MCF 10A (cell line): Measurements from ENCODE around the gene ART1. TPM values are rescaled to one million over a fixed set of nuclear protein-coding genes. Genes with fewer than 3 reads are reported as not detected.

ENCODE experiments used
- BruUV-seq: library from RNA; stranded (reverse); fragments of 400-500 nt; replicated peaks from 2 replicates; lab custom pipeline; 2021; lab: Mats Ljungman, UMichigan
- CTCF ChIA-PET: fragments of 300-600 bp; sonication (Branson Sonifier 250); formaldehyde crosslinking; extraction: SDS; loops from one replicate; lab custom pipeline; 2021; ENCODE audit warnings: antibody characterized with exemption, inconsistent platforms; lab: Yijun Ruan, JAX
- POLR2A ChIA-PET: fragments of 300-600, 350-650 bp; sonication (Branson Sonifier 250); formaldehyde crosslinking; extraction: SDS; loops from one replicate; lab custom pipeline; 2020; ENCODE audit warnings: antibody characterized with exemption, inconsistent platforms; lab: Yijun Ruan, JAX
- DNase-seq: peaks from one replicate; pipeline ENCODE4 v3.0.0-alpha.2; 2018; ENCODE audit not compliant: unreplicated experiment
- H3K27ac Mint-ChIP-seq: one replicate; pipeline ENCODE4 v1.8.0; 2022; ENCODE audit warnings: mild to moderate bottlenecking, low read depth, mixed read lengths; ENCODE audit not compliant: unreplicated experiment
- H3K27me3 Mint-ChIP-seq: one replicate; pipeline ENCODE4 v1.8.0; 2022; ENCODE audit warnings: mixed read lengths; ENCODE audit not compliant: insufficient read depth, unreplicated experiment
- H3K36me3 Mint-ChIP-seq: one replicate; pipeline ENCODE4 v1.8.0; 2022; ENCODE audit warnings: mild to moderate bottlenecking, moderate library complexity, mixed read lengths; ENCODE audit not compliant: insufficient read depth, unreplicated experiment
- H3K4me1 Mint-ChIP-seq: one replicate; pipeline ENCODE4 v1.8.0; 2022; ENCODE audit warnings: mixed read lengths; ENCODE audit not compliant: insufficient read depth, unreplicated experiment
- H3K4me3 Mint-ChIP-seq: one replicate; pipeline ENCODE4 v1.8.0; 2022; ENCODE audit warnings: mild to moderate bottlenecking, moderate library complexity, mixed read lengths; ENCODE audit not compliant: unreplicated experiment
- H3K9me3 Mint-ChIP-seq: one replicate; pipeline ENCODE4 v1.8.0; 2022; ENCODE audit warnings: mixed read lengths; ENCODE audit not compliant: unreplicated experiment
- CTCF ChIP-seq: fragments of 200-600 bp; IDR thresholded peaks from one replicate; pipeline ENCODE4 v1.8.0; 2022; ENCODE audit warnings: antibody characterized with exemption, mild to moderate bottlenecking; ENCODE audit not compliant: unreplicated experiment
- intact Hi-C: fragments of 100-400 bp; cut with micrococcal nuclease; formaldehyde crosslinking; loops from 2 replicates; pipeline ENCODE4 v1.14.1; 2022
- total RNA-seq: library from RNA; stranded (reverse); gene quantifications from 2 replicates; pipeline ENCODE4 v1.2.3, GENCODE V29; 2022

ART1 gene
- total RNA-seq, 1 experiment from 2014 or later = not detected

GRCh38 chr11:3683039-3683438 is 38.1 kb downstream of the ART1 start:
- no TSS peak for BruUV-seq
- intact Hi-C loops = no loop called here
- no peak for DNase-seq
- CTCF ChIA-PET = interaction anchor here (0.6 to 1.4 kb wide), 2 partner anchors 12 to 53 kb away, joined by 3 read pairs; no protein-coding TSS in a partner anchor
- Mint-ChIP-seq H3K9me3 (no peaks in the 10 kb centered on the region), H3K27ac (no peak overlapping the region), H3K36me3 (peaks cover 94% of the 10 kb centered on the region), H3K4me3 (no peak overlapping the region), H3K4me1 (no peaks in the 10 kb centered on the region), H3K27me3 (no peaks in the 10 kb centered on the region)
- POLR2A ChIA-PET = interaction anchor here (0.8 kb wide), 1 partner anchor 14 kb away, joined by 3 read pairs; no protein-coding TSS in a partner anchor
- TF ChIP-seq CTCF = no peak

GRCh38 chr11:3684129-3684818 is 39.3 kb downstream of the ART1 start:
- intact Hi-C loops = no loop called here
- Mint-ChIP-seq H3K4me1 (no peaks in the 10 kb centered on the region), H3K36me3 (peaks cover 94% of the 10 kb centered on the region), H3K27me3 (no peaks in the 10 kb centered on the region), H3K27ac (no peak overlapping the region), H3K4me3 (no peak overlapping the region), H3K9me3 (no peaks in the 10 kb centered on the region)
- CTCF ChIA-PET = interaction anchor here (0.6 kb wide), 2 partner anchors 28 to 101 kb away, joined by 3 to 5 read pairs; no protein-coding TSS in a partner anchor
- TF ChIP-seq CTCF = no peak
- POLR2A ChIA-PET = interaction anchor here (0.8 to 1.8 kb wide), 2 partner anchors 9 to 13 kb away, joined by 3 to 6 read pairs; no protein-coding TSS in a partner anchor
- TSS peak; percentile 19 for BruUV-seq
- DNase-seq = no peak

- Mint-ChIP-seq H3K9me3 (no peaks in the 10 kb centered on the region), H3K4me3 (no peak overlapping the region), H3K27ac (no peak overlapping the region), H3K27me3 (no peaks in the 10 kb centered on the region), H3K36me3 (peaks cover 94% of the 10 kb centered on the region), H3K4me1 (no peaks in the 10 kb centered on the region)
- ChIA-PET CTCF (interaction anchor here (0.6 kb wide), 2 partner anchors 29 to 100 kb away, joined by 3 to 5 read pairs; no protein-coding TSS in a partner anchor), POLR2A (interaction anchor here (1.8 kb wide), 1 partner anchor 10 kb away, joined by 6 read pairs; no protein-coding TSS in a partner anchor)
- TF ChIP-seq CTCF = no peak
- BruUV-seq = no TSS peak
- DNase-seq = no peak
- intact Hi-C loops = no loop called here
These were observed 39.9 kb downstream of the ART1 start for GRCh38 chr11:3684819-3685172.

- intact Hi-C loops = no loop called here
- no peaks in the 10 kb centered on the region for H3K27me3 Mint-ChIP-seq
These were observed 41.0 kb downstream of the ART1 start for GRCh38 chr11:3685923-3686322.

More at GRCh38 chr11:3685923-3686322, 41.0 kb downstream of the ART1 start:
- no peaks in the 10 kb centered on the region for H3K9me3 Mint-ChIP-seq
- H3K36me3 Mint-ChIP-seq = peaks cover 94% of the 10 kb centered on the region
- H3K4me1 Mint-ChIP-seq = no peaks in the 10 kb centered on the region
- POLR2A ChIA-PET = no interaction called here
- BruUV-seq = no TSS peak
- CTCF ChIA-PET = no interaction called here
- TF ChIP-seq CTCF = no peak
- H3K4me3 Mint-ChIP-seq = no peak overlapping the region
- DNase-seq = no peak
- peak overlapping the region; percentile 8 for H3K27ac Mint-ChIP-seq
